Mesenchymal stem cell (in vitro differentiated cells and primary cell): Measurements from ENCODE around the gene TCF7L1.
"Not testable (repeated sequence)": the region's sequence is repeated elsewhere in the genome, so short reads cannot be mapped to it uniquely, and the experiment has no call there.

Experiments
- DNase-seq: peaks from one replicate; pipeline ENCODE4 v3.0.0-alpha.2; 2013
- H2AFZ ChIP-seq: one replicate; pipeline ENCODE4 v1.6.1; 2013; ENCODE audit warnings: low read depth, mild to moderate bottlenecking, control low read depth, inconsistent platforms, low read length, moderate library complexity
- H2AK5ac ChIP-seq: 2 replicates; pipeline ENCODE4 v1.6.1; 2013; ENCODE audit warnings: low read length, moderate library complexity, mild to moderate bottlenecking, inconsistent platforms; ENCODE audit not compliant: severe bottlenecking
- H2BK120ac ChIP-seq: one replicate; pipeline ENCODE4 v1.6.1; 2013; ENCODE audit warnings: low read depth, mild to moderate bottlenecking, inconsistent platforms, low read length, moderate library complexity
- H2BK12ac ChIP-seq, 2 experiments: one replicate each; pipeline ENCODE4 v1.6.1; 2013; ENCODE audit warnings: inconsistent platforms in 2 of 2, low read length in 2 of 2, mild to moderate bottlenecking in 2 of 2, moderate library complexity in 2 of 2, control low read depth in 1 of 2
- H2BK15ac ChIP-seq: one replicate; pipeline ENCODE4 v1.6.1; 2013; ENCODE audit warnings: mild to moderate bottlenecking, low read depth, inconsistent platforms; ENCODE audit not compliant: poor library complexity, severe bottlenecking
- H2BK5ac ChIP-seq: 2 replicates; pipeline ENCODE4 v1.6.1; 2013; ENCODE audit warnings: low read depth, mild to moderate bottlenecking, low read length, control low read depth, inconsistent platforms; ENCODE audit not compliant: poor library complexity, severe bottlenecking
- H3K14ac ChIP-seq, 2 experiments: one replicate each; pipeline ENCODE4 v1.6.1; 2013; ENCODE audit warnings: inconsistent platforms in 2 of 2, low read length in 2 of 2, control low read depth in 1 of 2, mild to moderate bottlenecking in 1 of 2, moderate library complexity in 1 of 2
- H3K18ac ChIP-seq, 2 experiments: one replicate each; pipeline ENCODE4 v1.6.1; 2013; ENCODE audit warnings: inconsistent platforms in 2 of 2, low read length in 2 of 2, control low read depth in 1 of 2, low read depth in 1 of 2, mild to moderate bottlenecking in 1 of 2
- H3K23ac ChIP-seq, 2 experiments: one replicate each; pipeline ENCODE4 v1.6.1; 2013; ENCODE audit warnings: inconsistent platforms in 2 of 2, low read length in 2 of 2, mild to moderate bottlenecking in 2 of 2, moderate library complexity in 2 of 2, control low read depth in 1 of 2
- H3K27ac ChIP-seq: 2 replicates; pipeline ENCODE4 v1.5.1; 2013; ENCODE audit warnings: mild to moderate bottlenecking, moderate library complexity, low read length, control low read depth, inconsistent platforms; ENCODE audit not compliant: poor library complexity, severe bottlenecking
- H3K27me3 ChIP-seq, 2 experiments: 2 replicates each; pipeline versions ENCODE4 v1.6.1 to v1.7.0; 2013; ENCODE audit warnings: low read length in 2 of 2, mild to moderate bottlenecking in 2 of 2, moderate library complexity in 2 of 2, control low read depth in 1 of 2, inconsistent platforms in 1 of 2; ENCODE audit not compliant: control insufficient read depth in 1 of 2, insufficient read depth in 1 of 2
- H3K36me3 ChIP-seq, 2 experiments: 2 replicates each; pipeline versions ENCODE4 v1.6.1 to v1.7.0; 2013; ENCODE audit warnings: low read length in 2 of 2, control low read depth in 1 of 2, inconsistent platforms in 1 of 2, low read depth in 1 of 2, mild to moderate bottlenecking in 1 of 2; ENCODE audit not compliant: insufficient read depth in 2 of 2, control insufficient read depth in 1 of 2
- H3K4ac ChIP-seq, 2 experiments: one replicate each; pipeline ENCODE4 v1.6.1; 2013; ENCODE audit warnings: inconsistent platforms in 2 of 2, low read length in 2 of 2, mild to moderate bottlenecking in 2 of 2, moderate library complexity in 2 of 2, control low read depth in 1 of 2, low read depth in 1 of 2
- H3K4me1 ChIP-seq: 2 replicates; pipeline ENCODE4 v1.6.1; 2013; ENCODE audit warnings: low read depth, low read length, control low read depth; ENCODE audit not compliant: control insufficient read depth, insufficient read depth
- H3K4me2 ChIP-seq: 2 replicates; pipeline ENCODE4 v1.6.1; 2013; ENCODE audit warnings: low read length, mild to moderate bottlenecking, inconsistent platforms; ENCODE audit not compliant: poor library complexity, severe bottlenecking
- H3K4me3 ChIP-seq, 2 experiments: 2 replicates each; pipeline versions ENCODE4 v1.5.1 to v1.7.0; 2013; ENCODE audit warnings: low read length in 2 of 2, mild to moderate bottlenecking in 2 of 2, control low read depth in 1 of 2, low read depth in 1 of 2; ENCODE audit not compliant: insufficient read depth in 1 of 2
- H3K79me1 ChIP-seq: replicated peaks from 2 replicates; pipeline ENCODE4 v1.6.1; 2013; ENCODE audit warnings: mild to moderate bottlenecking, control low read depth, low read length, inconsistent platforms; ENCODE audit not compliant: poor library complexity, severe bottlenecking
- H3K9ac ChIP-seq: 2 replicates; pipeline ENCODE4 v1.7.0; 2013; ENCODE audit warnings: mild to moderate bottlenecking, low read length, moderate library complexity
- H3K9me3 ChIP-seq: 2 replicates; pipeline ENCODE4 v1.7.0; 2013; ENCODE audit warnings: mild to moderate bottlenecking, low read length; ENCODE audit not compliant: control insufficient read depth
- H4K8ac ChIP-seq: one replicate; pipeline ENCODE4 v1.6.1; 2013; ENCODE audit warnings: inconsistent platforms, mild to moderate bottlenecking, low read length, moderate library complexity
- H4K91ac ChIP-seq: one replicate; pipeline ENCODE4 v1.6.1; 2013; ENCODE audit warnings: mild to moderate bottlenecking, low read length, inconsistent platforms
- WGBS: methylation state at CpG from one replicate; pipeline ENCODE4 v1.1.7; 2013; ENCODE audit warnings: mixed read lengths; 5-methylcytosine and 5-hydroxymethylcytosine counted together

Gene TCF7L1

DNA sequence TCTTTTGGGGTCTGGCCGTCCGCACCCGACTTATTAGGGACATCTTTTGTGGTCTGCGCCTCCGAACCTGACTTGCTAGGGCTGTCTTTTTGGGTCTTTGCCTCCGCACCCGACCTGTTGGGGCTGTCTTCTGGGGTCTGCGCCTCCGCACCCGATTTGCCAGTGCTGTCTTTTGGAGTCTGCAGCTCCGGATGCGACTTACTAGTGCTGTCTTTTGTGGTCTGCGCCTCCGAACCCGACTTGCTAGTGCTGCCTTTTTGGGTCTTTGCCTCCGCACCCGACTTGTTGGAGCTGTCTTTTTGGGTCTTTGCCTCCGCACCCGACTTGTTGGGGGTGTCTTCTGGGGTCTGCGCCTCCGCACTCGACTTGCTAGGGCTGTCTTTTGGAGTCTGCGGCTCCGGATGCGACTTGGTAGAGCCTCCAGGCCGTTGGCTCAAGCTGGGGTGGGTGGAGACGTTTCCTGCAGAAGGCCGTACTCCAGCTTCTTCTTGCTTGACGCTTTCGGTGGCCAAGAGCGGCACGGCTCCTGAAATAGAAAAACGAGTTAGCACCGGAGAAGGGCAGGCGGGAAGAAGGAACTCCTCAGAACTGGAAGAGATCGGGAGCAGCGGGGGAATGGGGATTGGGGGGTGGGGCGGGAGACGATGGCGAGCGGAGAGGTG is 194.1 kb downstream of the TCF7L1 start:
- H3K9me3 ChIP-seq: no peaks in the 10 kb centered on the region
- WGBS: 9% methylated on average over 41 of the region's 41 CpGs
- no peak overlapping the region for H2BK5ac ChIP-seq
- H3K14ac ChIP-seq: peak overlapping the region in 1 of 2 experiments; percentile 38
- H3K9ac ChIP-seq: peak overlapping the region; percentile 94
- peak overlapping the region; percentile 75 to 82 for H3K4me3 ChIP-seq
- peak overlapping the region in 1 of 2 experiments; percentile 13 for H2BK12ac ChIP-seq
- H3K18ac ChIP-seq: peak overlapping the region; percentile 65 to 75
- H3K27me3 ChIP-seq: no peaks in the 10 kb centered on the region
- peak overlapping the region; percentile 95 for H3K4me2 ChIP-seq
- H3K36me3 ChIP-seq: peaks cover 30 to 44% of the 10 kb centered on the region in 2 experiments
- DNase-seq: peak; percentile 59
- peak overlapping the region; percentile 69 for H3K27ac ChIP-seq
- H3K23ac ChIP-seq: no peak overlapping the region
- peak overlapping the region; percentile 77 for H4K91ac ChIP-seq
- no peak overlapping the region for H2AFZ ChIP-seq
- peak overlapping the region; percentile 27 for H2BK120ac ChIP-seq
- peaks cover 19% of the 10 kb centered on the region for H3K4me1 ChIP-seq
- peak overlapping the region; percentile 62 for H2BK15ac ChIP-seq
- peaks cover 11% of the 10 kb centered on the region for H3K79me1 ChIP-seq
- H3K4ac ChIP-seq: peak overlapping the region; percentile 54 to 75
- peak overlapping the region; percentile 63 for H2AK5ac ChIP-seq
- peak overlapping the region; percentile 52 for H4K8ac ChIP-seq

DNA sequence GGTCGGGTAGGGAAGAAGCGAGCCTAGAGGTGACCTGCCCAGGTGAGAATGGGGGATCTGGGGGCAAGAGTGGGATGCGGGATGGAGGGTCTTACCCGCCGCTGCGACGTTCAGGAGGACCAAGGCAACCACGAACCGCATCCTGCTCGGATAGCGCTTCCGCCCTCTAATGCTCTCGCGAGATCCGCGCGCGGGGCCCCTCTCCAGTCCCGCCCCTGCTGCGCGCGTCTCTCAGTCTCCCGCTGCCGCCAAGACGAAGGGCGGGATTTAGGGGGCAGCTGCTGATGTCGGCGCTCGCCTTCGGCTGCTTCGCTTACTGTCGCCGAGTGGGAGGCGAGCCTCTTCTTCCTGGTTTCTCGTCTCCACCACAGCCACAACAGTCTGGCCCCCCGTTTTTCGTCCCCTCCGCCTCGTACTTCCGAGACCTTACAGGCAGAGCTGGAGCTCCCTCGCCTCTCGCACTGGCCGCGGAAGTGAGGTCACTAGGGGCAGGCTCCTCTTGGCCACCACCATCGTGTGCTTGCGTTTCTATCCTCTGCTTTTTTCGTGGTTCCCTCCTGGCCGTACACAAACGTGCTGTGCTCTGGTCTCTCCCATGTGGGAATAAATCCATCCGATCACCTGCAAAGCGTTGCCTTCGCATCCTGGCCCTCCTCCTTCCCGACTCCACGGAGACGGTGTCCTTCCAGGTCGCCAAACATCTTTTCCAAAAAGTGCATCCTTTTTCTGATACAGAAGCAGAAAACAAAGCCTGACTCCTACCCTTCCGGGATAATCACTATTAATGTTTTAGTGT is 194.8 kb downstream of the TCF7L1 start, which contains the start of gene TGOLN2:
TSS of gene TGOLN2 (minus strand) at position 168 of the 796 bp plus-strand sequence. CDS start at position 141, 27 bp downstream.
- Histone ChIP-seq H2BK15ac (peak within 1 kb of the TSS; percentile 62), H3K14ac (peak within 1 kb of the TSS in 1 of 2 experiments; percentile 46), H3K4ac (peak within 1 kb of the TSS; percentile 75 to 81), H3K27me3 (no peaks in the 10 kb centered on the region), H4K91ac (peak within 1 kb of the TSS; percentile 77), H2AK5ac (peak within 1 kb of the TSS; percentile 63), H3K27ac (peak within 1 kb of the TSS; percentile 77), H2BK120ac (peak within 1 kb of the TSS; percentile 42), H3K79me1 (peaks cover 6% of the 10 kb centered on the region), H3K4me1 (peaks cover 19% of the 10 kb centered on the region), H3K36me3 (peaks cover 26 to 37% of the 10 kb centered on the region in 2 experiments), H2BK5ac (peak within 1 kb of the TSS; percentile 40), H3K4me2 (peak within 1 kb of the TSS; percentile 95), H3K9me3 (no peaks in the 10 kb centered on the region), H3K18ac (peak within 1 kb of the TSS; percentile 92 to 93), H3K9ac (peak within 1 kb of the TSS; percentile 94), H3K23ac (peak within 1 kb of the TSS in 1 of 2 experiments; percentile 5), H2AFZ (peak within 1 kb of the TSS; percentile 58), H2BK12ac (peak within 1 kb of the TSS in 1 of 2 experiments; percentile 13), H4K8ac (peak within 1 kb of the TSS; percentile 55), H3K4me3 (peak within 1 kb of the TSS; percentile 75 to 82)
- WGBS: under 1% methylated on average over 56 of the region's 57 CpGs
- DNase-seq: peak; percentile 93

DNA sequence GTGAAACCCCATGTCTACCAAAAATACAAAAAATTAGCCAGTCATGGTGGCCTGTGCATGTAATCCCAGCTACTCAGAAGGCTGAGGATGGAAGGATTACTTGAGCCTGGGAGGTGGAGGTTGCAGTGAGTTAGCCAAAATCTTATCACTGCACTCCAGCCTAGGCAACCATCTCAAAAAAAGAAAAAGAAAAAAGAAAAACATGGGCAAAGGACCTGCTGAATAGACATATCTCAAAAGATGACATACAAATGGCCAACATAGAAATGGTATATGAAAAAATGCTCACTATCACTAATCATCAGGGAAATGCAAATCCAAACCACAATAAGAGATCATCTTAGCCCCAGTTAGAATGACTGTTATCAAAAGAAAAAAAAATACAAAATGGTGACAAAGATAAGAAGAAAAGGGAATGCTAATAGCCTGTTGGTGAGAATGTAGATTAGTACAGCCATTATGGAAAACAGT is 196.0 kb downstream of the TCF7L1 start:
- Histone ChIP-seq H3K23ac (no peak overlapping the region), H3K9me3 (no peaks in the 10 kb centered on the region), H3K27me3 (no peaks in the 10 kb centered on the region), H3K4me2 (no peak overlapping the region), H2BK12ac (no peak overlapping the region), H3K27ac (no peak overlapping the region), H3K4me1 (peaks cover 16% of the 10 kb centered on the region), H3K4me3 (no peak overlapping the region), H4K91ac (no peak overlapping the region), H2AK5ac (no peak overlapping the region), H4K8ac (no peak overlapping the region), H3K36me3 (peaks cover 14 to 25% of the 10 kb centered on the region in 2 experiments), H3K79me1 (peaks cover 1% of the 10 kb centered on the region), H3K14ac (no peak overlapping the region), H2AFZ (no peak overlapping the region), H3K9ac (peak overlapping the region; percentile 94), H2BK15ac (no peak overlapping the region), H3K18ac (no peak overlapping the region), H3K4ac (no peak overlapping the region), H2BK5ac (no peak overlapping the region), H2BK120ac (no peak overlapping the region)
- DNase-seq: no peak

DNA sequence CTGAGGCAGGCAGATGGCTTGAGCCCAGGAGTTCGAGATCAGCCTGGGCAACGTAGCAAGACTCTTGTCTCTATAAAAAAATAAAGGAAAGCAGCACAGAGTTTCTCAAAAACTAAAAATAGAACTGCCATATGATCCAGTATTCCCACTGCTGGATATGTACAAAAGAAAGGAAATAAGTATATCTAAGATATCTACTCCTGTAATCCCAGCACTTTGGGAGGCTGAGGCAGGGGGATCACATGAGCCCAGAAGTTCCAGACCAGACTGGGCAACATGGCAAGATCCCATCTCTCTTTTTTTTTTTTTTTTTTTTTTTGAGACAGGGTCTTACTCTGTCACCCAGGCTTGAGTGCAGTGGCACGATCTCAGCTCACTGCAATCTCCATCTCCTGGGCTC is 196.5 kb downstream of the TCF7L1 start:
- not testable (repeated sequence) for H2BK15ac ChIP-seq, H4K8ac ChIP-seq, H3K23ac ChIP-seq, H2AK5ac ChIP-seq, H3K14ac ChIP-seq, H4K91ac ChIP-seq, H2BK12ac ChIP-seq, H2BK5ac ChIP-seq, H3K27ac ChIP-seq, H3K4me2 ChIP-seq, H3K4me3 ChIP-seq, H2AFZ ChIP-seq, DNase-seq, H3K27me3 ChIP-seq, H3K9ac ChIP-seq, H3K18ac ChIP-seq, H2BK120ac ChIP-seq, H3K79me1 ChIP-seq, H3K4ac ChIP-seq, H3K9me3 ChIP-seq
- Histone ChIP-seq H3K36me3 (peaks cover 11 to 20% of the 10 kb centered on the region in 2 experiments), H3K4me1 (peaks cover 15% of the 10 kb centered on the region)
- 75% methylated on average over 1 of the region's 3 CpGs for WGBS
